GM21619 (cell line): Measurements from ENCODE around the gene LCN2.
"Not testable (repeated sequence)": the region's sequence is repeated elsewhere in the genome, so short reads cannot be mapped to it uniquely, and the experiment has no call there.

ENCODE experiments used
- ATAC-seq: cut with Tn5 transposase; IDR thresholded peaks from one replicate; pipeline ENCODE4 v1.9.1; 2021; ENCODE audit not compliant: unreplicated experiment

Gene LCN2

DNA sequence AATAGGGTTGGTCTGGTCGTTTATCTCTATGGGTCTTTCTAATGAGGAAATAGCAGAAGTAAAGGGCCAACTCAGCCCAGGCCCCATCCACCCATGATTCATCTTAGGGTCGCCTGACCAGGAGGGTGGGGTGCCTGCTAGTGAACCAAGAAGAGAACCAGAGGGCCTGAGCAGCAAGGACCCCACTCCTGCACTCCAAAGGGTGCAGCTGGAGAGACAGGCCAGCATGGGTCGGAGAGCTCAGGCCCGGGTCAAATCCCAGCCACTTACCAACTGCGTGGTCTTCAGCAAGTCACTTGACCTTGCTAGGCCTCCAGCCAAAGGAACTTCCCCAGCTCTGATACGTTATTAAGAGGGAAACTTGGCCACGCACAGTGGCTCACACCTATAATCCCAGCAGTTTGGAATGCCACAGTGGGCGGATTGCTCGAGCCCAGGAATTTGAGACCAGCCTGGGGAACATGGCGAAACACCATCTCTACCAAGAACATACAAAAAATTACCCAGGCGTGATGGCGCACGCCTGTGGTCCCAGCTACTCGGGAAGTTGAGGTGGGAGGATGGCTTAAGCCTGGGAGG lies 15.1 kb downstream of the LCN2 start:
- ATAC-seq: no peak

DNA sequence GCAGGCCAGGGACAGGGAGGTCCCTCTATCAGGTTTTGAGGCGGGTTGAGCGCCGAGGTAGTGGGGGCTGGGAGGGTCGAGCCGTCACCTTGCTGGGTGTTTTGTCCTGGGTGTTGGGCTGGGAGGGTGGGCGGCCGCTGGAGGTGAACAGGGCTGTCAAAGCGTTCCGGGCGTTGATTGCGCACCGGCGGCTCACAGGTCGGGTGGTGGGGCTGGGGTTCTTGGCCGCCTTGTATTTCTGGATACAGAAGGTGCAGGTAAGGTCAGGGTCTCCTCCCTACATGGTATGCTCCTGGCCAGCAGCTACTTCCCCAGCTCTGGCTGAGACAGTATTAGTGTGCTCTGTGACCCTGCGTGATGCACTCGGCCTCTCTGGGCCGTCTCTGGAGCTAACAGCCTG lies 16.9 kb downstream of the LCN2 start:
- ATAC-seq: no peak

DNA sequence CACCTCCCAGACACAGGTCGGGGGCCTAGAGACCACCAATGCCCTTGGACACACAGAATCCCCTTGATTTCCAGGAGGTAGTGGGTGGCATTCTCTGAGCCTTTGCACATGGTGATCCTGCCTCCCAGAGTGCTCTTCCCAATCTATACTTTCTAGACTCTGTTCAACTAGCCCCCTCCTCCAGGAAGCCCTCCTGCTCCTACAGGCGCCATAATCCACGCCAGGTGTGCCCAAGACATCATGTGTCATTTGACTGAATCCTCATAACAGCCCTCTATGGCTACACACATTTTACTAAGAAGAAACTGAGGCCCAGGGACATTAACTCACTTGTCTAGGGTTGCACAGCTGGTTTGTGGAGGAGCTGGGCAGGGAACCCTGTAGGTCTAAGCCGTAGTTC lies 18.0 kb downstream of the LCN2 start:
- no peak for ATAC-seq

DNA sequence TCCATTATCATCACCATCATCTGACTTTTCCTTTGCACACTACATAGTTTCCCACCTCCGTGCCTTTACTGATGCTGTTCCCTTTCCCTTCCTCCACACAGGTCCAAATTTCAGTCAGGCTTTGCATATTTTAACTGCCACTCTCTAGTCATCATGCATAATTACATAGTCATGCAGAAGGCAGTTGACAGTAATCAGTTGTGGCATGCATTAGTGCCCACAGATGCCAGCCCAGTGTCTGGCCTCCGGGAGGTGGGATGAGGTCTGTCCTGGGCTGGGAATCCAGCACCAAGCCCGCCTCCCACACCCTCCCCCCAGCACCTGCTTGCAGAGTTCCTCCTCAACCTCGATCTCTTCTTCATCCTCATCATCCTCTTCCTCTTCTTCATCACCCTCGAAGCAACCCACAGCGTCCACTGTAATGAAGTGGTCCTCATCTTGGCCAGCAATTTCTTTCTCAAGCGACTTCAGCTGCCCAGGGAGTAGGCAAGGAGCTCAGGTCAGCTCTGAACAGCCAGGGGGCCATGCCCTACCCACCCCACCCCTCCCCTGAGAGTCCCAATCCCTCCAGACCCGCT lies 19.6 kb downstream of the LCN2 start:
- no peak for ATAC-seq

DNA sequence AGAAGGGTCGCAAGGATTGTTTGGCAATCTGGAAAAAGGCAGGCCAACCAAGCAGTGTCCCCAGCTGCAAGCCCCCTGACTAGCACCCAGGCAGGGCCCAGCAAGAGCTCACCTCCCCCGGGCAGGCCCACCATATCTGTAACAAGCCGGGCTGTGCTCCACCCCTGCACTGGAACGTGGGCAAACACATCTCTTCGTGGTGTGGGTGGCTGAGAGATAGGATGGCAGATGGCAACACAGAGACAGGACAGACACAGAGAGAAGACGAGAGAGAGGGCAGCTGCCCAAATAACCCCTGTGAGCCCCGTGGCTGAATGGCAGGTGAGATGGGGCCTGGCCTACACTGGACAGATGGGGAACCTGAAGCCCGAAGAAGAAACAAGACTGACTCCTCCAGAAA lies 20.2 kb downstream of the LCN2 start:
- ATAC-seq: no peak

DNA sequence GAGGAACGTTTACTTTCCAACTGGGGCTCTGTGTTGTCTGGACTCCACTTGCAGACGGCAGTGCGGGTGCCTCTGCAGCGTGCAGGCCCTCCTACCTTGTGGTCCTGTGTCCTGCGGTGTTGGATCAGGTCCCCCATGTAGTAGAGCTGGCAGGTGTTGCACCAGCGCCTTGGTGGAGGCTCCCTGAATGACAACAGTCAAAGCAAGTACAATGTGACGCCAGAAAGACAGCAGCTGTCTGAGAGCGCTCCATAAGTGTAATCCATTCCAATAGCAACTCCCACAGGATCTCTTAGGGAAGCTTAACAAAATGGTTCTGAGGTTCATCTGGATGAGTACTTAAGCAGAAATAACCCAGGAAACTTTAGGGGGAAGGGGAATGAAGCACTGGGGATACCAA lies 20.7 kb downstream of the LCN2 start:
- no peak for ATAC-seq

DNA sequence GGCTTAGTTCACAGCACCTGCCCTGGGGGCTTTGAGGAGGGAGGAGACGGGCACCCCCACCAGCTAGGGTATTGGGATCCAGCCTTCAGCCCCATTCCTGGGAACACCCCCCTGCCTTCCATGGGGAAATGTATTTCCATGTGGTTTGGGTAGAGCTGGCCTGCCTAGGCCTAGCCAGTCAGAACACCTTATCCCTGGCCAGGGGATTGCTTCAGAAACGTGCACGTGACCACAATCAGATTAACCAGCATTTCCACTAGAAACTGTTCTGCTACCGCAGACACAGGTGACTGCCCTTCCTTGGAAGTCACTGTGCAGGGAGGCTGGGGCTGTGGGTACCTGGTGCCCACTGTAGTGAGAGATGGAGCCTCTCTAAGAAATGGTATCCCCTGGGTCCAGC lies 24.8 kb downstream of the LCN2 start:
- ATAC-seq: no peak

DNA sequence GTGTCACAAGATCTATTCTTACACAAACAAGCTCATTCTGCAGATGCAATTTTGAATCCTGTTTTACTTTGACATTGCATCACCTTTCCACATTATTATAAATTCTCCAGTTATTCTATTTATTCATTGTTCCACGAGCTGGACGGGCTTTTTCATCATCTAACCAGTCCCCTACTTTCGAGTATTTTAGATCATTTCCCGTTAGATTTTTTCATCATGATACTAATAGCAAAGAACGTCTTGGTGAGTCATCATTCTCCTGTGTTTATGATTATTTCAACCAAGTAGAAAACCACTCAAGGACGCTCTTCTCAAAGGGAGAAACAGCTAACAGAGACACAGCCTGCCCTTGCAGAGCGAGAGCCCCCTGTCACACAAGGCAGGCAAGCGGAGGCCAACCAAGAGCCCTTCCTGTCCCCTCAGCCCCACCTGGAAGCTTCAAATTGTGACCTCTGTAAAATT lies 25.9 kb downstream of the LCN2 start:
- no peak for ATAC-seq

DNA sequence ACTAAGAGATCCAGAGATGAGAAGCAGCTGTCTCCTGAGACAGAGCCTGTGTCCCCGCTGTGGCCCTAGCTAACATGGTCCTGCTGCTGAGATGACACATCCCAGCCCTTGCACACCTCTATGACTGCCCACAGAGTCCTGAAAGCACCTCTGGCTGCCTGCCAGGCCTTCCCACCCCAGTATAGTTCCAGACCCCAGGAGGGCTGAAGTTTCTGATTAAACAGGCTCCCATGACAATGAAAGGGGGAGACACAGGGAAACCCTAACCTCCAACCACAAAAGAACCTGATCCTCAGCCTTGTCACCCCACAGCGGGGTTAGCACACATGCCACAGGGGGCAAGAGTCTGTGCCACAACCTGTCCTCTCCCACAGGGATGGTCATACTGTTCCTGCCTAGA lies 26.5 kb downstream of the LCN2 start:
- no peak for ATAC-seq

DNA sequence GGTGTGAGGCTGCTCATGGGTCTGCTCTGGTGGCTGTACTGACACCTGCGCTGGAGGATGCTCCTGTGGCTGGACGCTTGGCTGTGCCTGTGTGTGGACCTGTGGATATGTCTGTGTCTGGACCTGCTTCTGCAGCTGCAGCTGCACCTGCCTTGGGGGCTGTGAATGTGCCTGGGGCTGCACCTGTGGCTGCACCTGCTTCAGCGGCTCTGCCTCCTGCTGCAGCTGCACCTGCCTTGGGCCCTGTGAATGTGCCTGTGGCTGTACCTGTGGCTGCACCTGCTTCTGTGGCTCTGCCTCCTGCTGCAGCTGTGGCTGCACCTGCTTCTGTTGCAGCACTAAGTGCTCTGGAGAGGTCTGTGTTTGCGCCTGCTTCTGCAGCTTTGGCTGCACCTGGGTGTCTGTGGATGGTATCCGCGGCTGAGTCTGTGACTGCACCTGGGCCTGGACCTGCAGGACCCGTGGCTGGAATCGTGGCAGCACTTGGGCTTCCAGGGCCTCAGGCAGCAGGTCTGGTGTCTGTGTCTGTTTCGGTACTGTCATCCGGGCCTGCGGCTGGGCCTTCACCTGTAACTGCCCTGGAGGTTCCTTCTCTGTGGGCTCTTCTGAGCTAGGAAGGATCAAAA lies 29.7 kb downstream of the LCN2 start:
- no peak for ATAC-seq

DNA sequence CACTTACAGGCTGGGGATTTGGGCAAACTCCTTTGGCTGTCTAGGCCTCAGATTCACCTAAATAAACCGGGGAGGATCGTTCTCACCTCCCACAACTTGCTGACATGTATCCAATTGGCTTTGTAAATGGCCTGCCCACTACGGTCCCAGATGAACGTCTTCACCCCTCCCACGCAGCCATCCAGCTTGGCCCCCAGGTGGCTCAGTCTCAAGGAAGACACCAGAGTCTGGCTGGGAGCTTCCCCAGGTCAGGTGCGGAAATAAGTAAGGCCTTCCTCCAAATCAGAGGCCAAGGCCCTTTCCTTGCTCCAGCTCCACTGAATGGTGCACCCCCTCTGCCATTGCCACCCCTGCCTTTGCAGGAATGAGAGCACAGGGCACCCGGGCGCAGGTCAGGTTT lies 30.7 kb downstream of the LCN2 start:
- no peak for ATAC-seq

DNA sequence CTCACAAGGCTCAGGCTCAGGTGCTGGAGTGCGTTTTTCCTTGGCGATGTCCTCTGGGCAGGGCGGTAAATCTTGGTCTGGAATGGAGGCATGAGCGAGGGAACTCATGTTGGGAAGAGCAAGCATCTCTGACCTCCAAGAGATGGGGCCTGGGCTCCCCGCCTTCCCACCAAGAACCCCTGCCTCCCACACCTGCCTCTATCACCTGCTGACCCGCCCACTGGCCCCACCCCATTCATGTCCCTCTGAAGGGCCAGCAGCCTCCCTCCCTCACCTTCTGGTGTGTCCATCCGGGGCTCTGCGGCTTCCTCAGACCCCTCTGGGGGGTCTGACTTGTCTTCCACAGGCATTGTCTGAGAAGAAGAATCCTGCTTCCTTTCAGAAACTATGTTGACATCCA lies 31.2 kb downstream of the LCN2 start:
- no peak for ATAC-seq

DNA sequence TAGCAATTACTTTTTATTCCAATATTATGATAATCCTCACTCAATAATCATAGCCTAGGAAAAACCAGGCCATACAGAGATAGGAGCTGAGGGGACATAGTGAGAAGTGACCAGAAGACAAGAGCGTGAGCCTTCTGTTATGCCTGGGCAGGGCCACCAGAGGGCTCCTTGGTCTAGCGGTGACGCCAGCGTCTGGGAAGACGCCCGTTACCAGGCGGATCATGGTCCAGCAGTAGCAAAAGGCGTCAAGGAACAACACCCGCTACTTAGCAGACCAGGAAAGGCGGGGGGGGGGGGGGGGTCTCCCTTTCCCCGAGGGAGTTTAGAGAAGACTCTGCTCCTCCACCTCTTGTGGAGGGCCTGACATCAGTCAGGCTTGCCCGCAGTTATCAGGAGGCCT lies 32.2 kb downstream of the LCN2 start:
- ATAC-seq: not testable (repeated sequence)

DNA sequence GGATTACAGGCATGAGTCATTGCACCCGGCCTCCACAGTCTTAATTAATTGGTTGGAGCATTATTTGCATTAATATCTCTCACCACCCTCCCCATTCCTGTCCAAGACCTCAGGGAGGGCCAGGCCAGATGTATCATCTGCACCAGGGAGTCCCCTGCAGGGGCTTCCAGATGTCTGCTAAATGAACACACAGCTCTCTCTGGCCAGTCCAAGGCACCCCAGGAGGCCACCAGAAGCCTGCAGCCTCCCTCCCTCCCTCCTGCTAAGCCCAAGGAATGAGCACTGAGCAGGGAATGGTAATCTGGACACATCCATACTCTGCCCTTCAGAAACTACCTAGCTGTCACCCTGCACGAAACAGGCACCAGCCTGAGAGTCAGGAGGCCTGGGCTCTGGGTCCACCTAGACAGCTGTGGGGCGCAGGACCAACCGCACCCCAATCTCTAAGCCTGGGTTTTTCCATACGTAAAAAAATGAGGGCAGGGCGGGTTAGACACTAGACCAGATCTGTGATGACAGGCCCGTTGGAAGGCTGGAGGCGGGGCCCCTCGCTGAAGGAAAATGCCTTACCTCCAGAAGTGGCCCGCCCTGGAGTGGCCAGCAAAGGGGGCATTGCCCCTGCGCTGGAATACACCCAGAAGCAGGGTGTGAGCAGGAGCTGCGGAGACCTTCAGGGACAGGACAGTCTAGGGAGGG lies 33.8 kb downstream of the LCN2 start:
- no peak for ATAC-seq

DNA sequence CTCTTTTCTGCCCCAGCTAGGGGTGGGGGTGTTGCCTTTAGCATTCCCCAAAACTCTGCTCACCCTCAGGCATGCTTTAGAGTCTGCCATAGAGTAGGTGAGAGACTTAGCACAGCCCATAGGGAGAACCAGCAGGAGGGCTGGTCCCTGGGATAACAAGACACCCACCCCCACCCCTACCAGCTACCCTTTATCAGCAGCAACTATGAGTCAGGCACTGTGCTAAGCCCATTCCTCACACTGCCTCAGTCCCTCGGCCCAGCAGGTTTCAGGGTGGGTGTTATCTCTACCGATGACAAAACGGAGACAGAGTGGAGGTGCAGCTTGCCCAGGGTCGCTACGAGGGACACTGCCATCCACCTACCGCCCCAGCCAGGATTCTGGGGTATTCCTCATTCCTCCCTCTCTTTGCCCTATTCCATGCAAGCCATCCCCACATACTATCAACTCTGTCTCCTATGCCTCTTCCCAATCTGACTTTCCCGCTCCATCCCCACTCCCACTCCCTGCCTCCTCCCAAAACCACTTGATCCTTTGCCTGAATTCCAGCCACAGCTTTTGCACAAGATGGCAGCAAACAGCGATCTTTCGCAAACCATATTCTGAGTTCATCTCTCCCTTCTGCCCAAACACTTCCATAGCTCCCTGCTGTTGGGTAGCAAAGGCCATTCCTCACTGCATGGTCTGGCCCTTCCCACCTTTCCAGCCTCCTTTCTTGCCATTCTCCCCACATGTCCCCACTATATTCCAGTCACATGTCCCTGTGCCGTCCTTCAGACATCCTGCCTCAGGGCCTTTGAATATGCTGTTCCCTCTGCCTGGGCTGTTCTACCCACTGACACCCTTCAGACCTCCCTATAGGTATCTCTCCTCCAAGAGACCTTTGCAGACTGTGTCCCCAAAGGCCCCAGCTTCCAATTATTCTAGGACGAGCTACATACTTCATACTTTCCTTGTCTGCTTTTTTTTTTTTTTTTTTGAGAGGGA lies 37.0 kb downstream of the LCN2 start:
- no peak for ATAC-seq

DNA sequence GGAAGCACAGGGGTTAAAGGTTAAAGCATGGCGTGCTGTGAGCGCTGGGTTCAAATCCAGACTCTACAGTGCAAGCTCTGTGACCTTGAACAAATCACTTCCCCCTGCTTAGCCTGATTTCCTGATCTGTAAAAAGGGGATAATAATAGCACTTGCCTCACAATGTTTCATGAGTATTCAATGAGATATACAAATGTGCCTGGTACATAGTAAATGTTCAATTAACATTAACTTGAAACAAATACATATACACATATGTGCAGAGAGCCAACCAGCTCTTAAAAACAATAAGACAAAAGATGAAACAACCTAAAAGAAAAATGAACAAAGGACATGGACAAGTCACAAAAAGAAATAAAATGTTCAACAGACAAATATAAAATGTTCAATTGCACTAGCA lies 38.1 kb downstream of the LCN2 start:
- no peak for ATAC-seq

DNA sequence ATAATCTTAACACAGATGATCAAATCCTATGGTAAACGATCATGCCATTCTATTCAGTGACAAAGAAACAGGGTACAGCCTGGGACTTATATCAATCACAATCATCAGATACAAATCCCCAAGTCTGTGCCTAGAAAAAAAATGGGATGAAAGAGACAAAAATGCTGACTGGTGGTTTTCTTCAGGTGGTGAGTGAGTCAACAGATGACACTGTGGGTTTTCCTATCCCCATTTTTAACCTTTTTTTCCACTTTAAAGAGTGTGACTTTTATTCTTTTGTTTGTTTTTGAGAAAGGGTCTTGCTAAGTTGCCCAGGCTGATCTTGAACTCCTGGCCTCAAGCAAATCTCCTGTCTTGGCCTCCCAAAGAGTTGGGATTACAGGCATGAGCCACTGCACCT lies 39.0 kb downstream of the LCN2 start:
- no peak for ATAC-seq

DNA sequence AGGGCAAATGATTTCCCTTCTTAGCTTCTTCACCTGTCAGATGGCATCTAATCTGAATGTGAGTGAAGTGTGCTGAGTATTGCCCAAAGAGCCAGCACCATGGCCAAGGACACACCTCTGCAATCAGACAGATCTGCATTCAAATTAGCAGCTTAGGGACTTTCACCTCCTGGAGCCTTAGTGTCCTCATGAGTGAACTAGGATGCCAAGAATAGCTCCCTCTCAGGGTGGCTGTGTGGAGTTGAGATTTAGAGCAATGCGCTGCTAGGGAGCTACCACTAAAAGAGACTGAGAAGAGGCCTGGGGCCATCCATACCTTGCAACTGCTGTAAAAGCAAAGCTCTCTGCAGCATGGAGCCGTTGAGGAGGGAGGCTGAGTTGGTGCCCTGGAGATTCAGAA lies 40.8 kb downstream of the LCN2 start:
- ATAC-seq: no peak

DNA sequence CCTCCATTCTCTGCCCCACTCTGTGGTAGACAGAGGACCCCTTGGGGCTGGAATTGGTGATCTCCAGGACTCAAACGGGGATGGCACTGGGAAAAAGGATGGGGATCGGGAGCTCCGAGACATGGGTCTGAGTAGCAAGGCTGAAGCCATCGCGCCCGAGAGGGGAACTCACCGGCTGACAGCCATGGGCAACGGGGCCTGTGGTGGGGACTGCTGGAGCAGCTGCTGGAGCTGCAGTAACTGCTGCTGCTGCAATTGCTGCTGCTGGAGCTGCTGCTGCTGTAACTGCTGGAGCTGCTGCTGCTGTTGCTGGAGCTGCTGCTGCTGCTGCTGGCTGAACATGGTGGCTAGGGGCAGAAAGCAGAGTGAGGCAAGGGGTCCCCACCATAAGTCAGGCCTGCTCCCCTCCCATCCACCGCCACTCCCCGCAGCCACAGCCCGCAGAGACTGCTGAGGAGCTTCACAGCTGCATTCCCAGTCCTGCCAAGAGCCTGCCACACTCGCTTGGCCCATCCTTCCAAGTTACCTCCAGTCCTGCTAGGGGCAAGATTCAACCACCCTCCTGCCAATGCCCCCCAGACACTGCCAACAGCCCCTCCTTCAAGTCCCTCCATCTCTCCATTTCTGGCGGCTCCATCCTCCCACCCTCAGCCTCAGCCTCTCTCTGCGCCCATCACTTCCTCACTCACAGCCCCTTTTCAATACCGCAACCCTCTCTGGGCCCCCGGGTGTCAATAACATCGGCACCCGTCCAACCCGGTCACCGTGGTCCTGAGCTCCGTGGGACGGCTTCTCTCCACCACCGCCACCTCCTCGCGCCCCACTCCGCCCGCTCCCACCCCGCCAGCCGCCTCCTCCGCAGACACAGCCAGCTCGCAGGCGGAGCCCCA lies 41.5 kb downstream of the LCN2 start:
- ATAC-seq: no peak

DNA sequence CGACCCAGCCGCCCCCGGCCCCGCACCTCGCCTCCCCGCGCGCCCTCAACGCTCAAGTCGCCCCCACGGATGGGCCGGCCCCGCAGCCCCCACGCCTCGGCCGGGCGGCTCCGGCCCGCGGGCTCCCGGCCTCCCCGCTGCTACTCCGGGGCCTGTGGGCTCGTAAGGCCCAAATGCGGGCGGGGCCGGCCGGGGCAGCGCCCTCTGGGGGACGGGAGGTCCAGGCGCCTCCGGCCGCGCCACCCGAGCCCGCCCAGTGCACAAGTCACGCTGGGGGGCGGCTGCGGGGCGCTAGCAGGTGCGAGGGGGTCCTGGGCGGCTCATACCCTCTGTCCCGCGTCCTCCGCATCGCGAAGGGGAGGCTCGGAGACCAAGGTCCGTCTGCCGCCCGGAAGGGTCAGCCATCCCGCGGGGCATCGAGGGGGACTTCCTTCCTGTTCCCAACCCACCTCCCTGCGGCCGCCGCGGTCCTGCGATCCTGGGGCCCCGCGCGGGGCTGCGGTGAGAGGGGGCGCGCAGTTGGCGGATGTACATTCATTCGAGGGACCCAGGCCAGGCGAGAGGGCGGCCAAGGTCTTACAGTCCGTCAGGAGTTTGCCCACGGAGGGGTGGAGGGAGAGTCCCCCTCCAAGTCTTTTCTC lies 42.3 kb downstream of the LCN2 start, which contains the start of gene CIZ1:
CIZ1 (minus strand) TSS at position 167 of the 641 bp plus-strand sequence. CDS start 715 bp downstream, outside the sequence.
- ATAC-seq: peak; percentile 76
